GM12878 (cell line): ENCODE data around the gene FAT1.

Experiments
- ATF7 ChIP-seq: fragments of 450-650 bp; IDR thresholded peaks from 2 replicates; pipeline ENCODE4 v1.6.1; 2016; ENCODE audit warnings: low read depth, mild to moderate bottlenecking
- CTCF ChIP-seq, 3 experiments: IDR thresholded peaks in 2 of 3; conservative IDR thresholded peaks in 1 of 3; 2 replicates each; pipeline ENCODE4 v1.5.1; 2011; ENCODE audit warnings: low read depth in 3 of 3, low read length in 3 of 3, mild to moderate bottlenecking in 3 of 3, control low read depth in 2 of 3, moderate library complexity in 2 of 3, inconsistent platforms in 1 of 3, mixed read lengths in 1 of 3; ENCODE audit not compliant: control insufficient read depth in 2 of 3, insufficient read depth in 1 of 3; ENCODE audit errors: extremely low read depth in 1 of 3
- DPF2 ChIP-seq: fragments of 450-650 bp; IDR thresholded peaks from 2 replicates; pipeline ENCODE4 v1.6.1; 2017; ENCODE audit warnings: mild to moderate bottlenecking
- GABPA ChIP-seq: IDR thresholded peaks from 2 replicates; pipeline ENCODE4 v1.6.1; 2014; ENCODE audit warnings: antibody characterized with exemption, low read depth, mild to moderate bottlenecking, inconsistent platforms
- NBN ChIP-seq: fragments of 450-650 bp; IDR thresholded peaks from 2 replicates; pipeline ENCODE4 v1.6.1; 2016
- PBX3 ChIP-seq: IDR thresholded peaks from 2 replicates; pipeline ENCODE4 v1.6.1; 2011; ENCODE audit warnings: mild to moderate bottlenecking, low read depth, low read length, moderate library complexity; ENCODE audit not compliant: insufficient replicate concordance
- POLR2A ChIP-seq: IDR thresholded peaks from 2 replicates; pipeline ENCODE4 v1.6.1; 2011; ENCODE audit warnings: low read depth, mild to moderate bottlenecking, low read length
- RAD51 ChIP-seq: fragments of 450-650 bp; IDR thresholded peaks from 2 replicates; pipeline ENCODE4 v1.6.1; 2016; ENCODE audit warnings: moderate library complexity, mild to moderate bottlenecking, inconsistent platforms
- TCF3 ChIP-seq: IDR thresholded peaks from 2 replicates; pipeline ENCODE4 v1.6.1; 2012; ENCODE audit warnings: low read depth, mild to moderate bottlenecking, low read length, borderline replicate concordance; ENCODE audit not compliant: insufficient read depth
- USF1 ChIP-seq: IDR thresholded peaks from 2 replicates; pipeline ENCODE4 v1.6.1; 2011; ENCODE audit warnings: borderline replicate concordance, low read depth, mild to moderate bottlenecking, moderate library complexity, mixed read lengths, low read length; ENCODE audit not compliant: insufficient read depth; ENCODE audit errors: extremely low read length
- USF2 ChIP-seq: IDR thresholded peaks from 2 replicates; pipeline ENCODE4 v1.6.1; 2011; ENCODE audit warnings: low read depth, low read length, improper control_type of control experiment, borderline replicate concordance

GRCh38 chr4:186586205-186586604 lies 137.5 kb downstream of the FAT1 start:
- TF ChIP-seq GABPA: no peak
- TF ChIP-seq CTCF (IDR thresholded peaks at IDR 0.05 in 2 of 3, conservative IDR thresholded peaks at IDR 0.05 in 1 of 3; ENCODE audit: control insufficient read depth in 2 of 3, extremely low read depth in 1 of 3, insufficient read depth in 1 of 3, low read depth in 3 of 3, low read length in 3 of 3): no peak
- no peak for TF ChIP-seq TCF3
- no peak for TF ChIP-seq DPF2
- no peak for TF ChIP-seq USF1
- TF ChIP-seq PBX3: no peak
- TF ChIP-seq USF2: no peak
- TF ChIP-seq RAD51: no peak
- no peak for TF ChIP-seq NBN
- no peak for TF ChIP-seq POLR2A
- TF ChIP-seq ATF7: no peak
